Liver (tissue), 9 donors: ENCODE measurements around the gene AFF4. TPM values are rescaled to one million over a fixed set of nuclear protein-coding genes. Genes with fewer than 3 reads are reported as not detected.
A peak's percentile ranks its signal among the peaks of the same experiment; 100 is the strongest.

ENCODE experiments used
- DNase-seq: peaks from one replicate; pipeline ENCODE4 v3.0.0-alpha.2; 2017; ENCODE audit warnings: low spot score
- H3K27ac ChIP-seq, 2 donors: one replicate each; pipeline ENCODE4 v1.7.0; 2013; ENCODE audit warnings: inconsistent platforms in 2 of 2, low read length in 2 of 2, control low read depth in 1 of 2, low read depth in 1 of 2, mild to moderate bottlenecking in 1 of 2
- H3K27me3 ChIP-seq, 4 donors: one replicate each; pipeline versions ENCODE4 v1.6.1 to v1.7.0; 2013; ENCODE audit warnings: low read length in 3 of 4, inconsistent platforms in 1 of 4, mild to moderate bottlenecking in 1 of 4, moderate library complexity in 1 of 4; ENCODE audit not compliant: control insufficient read depth in 4 of 4, insufficient read depth in 4 of 4
- H3K36me3 ChIP-seq, 4 donors: one replicate each; pipeline versions ENCODE4 v1.6.1 to v1.7.0; 2013; ENCODE audit warnings: low read length in 3 of 4, mild to moderate bottlenecking in 3 of 4, low read depth in 1 of 4, moderate library complexity in 1 of 4; ENCODE audit not compliant: control insufficient read depth in 4 of 4, insufficient read depth in 3 of 4
- H3K4me1 ChIP-seq, 4 donors: one replicate each; pipeline versions ENCODE4 v1.6.1 to v1.7.0; 2013; ENCODE audit warnings: low read length in 3 of 4, mild to moderate bottlenecking in 3 of 4, moderate library complexity in 1 of 4; ENCODE audit not compliant: control insufficient read depth in 4 of 4, insufficient read depth in 4 of 4
- H3K4me3 ChIP-seq, 3 donors: one replicate each; pipeline versions ENCODE4 v1.6.1 to v1.7.0; 2013; ENCODE audit warnings: low read length in 3 of 3, control low read depth in 1 of 3, low read depth in 1 of 3, mild to moderate bottlenecking in 1 of 3
- H3K9ac ChIP-seq, 2 donors: one replicate each; pipeline ENCODE4 v1.7.0; 2013; ENCODE audit warnings: low read length in 2 of 2, mild to moderate bottlenecking in 2 of 2, moderate library complexity in 2 of 2, control low read depth in 1 of 2, low read depth in 1 of 2
- H3K9me3 ChIP-seq, 4 donors: one replicate each; pipeline versions ENCODE4 v1.6.1 to v1.7.0; 2013; ENCODE audit warnings: low read length in 3 of 4; ENCODE audit not compliant: control insufficient read depth in 4 of 4
- EGR1 ChIP-seq, 2 donors: IDR thresholded peaks; 2 replicates each; pipeline ENCODE4 v1.6.1; 2016 to 2018; ENCODE audit warnings: antibody characterized with exemption in 2 of 2, low read depth in 2 of 2
- FOXA1 ChIP-seq: IDR thresholded peaks from 2 replicates; pipeline ENCODE4 v1.6.1; 2016; ENCODE audit warnings: antibody characterized with exemption
- FOXA2 ChIP-seq: IDR thresholded peaks from 2 replicates; pipeline ENCODE4 v1.6.1; 2016; ENCODE audit warnings: antibody characterized with exemption
- GABPA ChIP-seq, 2 donors: IDR thresholded peaks in 1 of 2; conservative IDR thresholded peaks in 1 of 2; 2 replicates each; pipeline ENCODE4 v1.6.1; 2016; ENCODE audit warnings: antibody characterized with exemption in 2 of 2, mild to moderate bottlenecking in 1 of 2, moderate library complexity in 1 of 2
- HNF4A ChIP-seq, 2 donors: conservative IDR thresholded peaks; 2 replicates each; pipeline ENCODE4 v1.6.1; 2016; ENCODE audit warnings: antibody characterized with exemption in 2 of 2, mild to moderate bottlenecking in 2 of 2
- HNF4G ChIP-seq: IDR thresholded peaks from 2 replicates; pipeline ENCODE4 v1.6.1; 2016; ENCODE audit warnings: antibody characterized with exemption
- NR2F2 ChIP-seq: IDR thresholded peaks from 2 replicates; pipeline ENCODE4 v1.6.1; 2016; ENCODE audit warnings: antibody characterized with exemption
- RAD21 ChIP-seq, 2 donors: IDR thresholded peaks; 2 replicates each; pipeline ENCODE4 v1.6.1; 2016; ENCODE audit warnings: antibody characterized with exemption in 2 of 2, mild to moderate bottlenecking in 2 of 2
- RXRA ChIP-seq, 2 donors: IDR thresholded peaks; 2 replicates each; pipeline ENCODE4 v1.6.1; 2017 to 2018; ENCODE audit warnings: antibody characterized with exemption in 2 of 2, mild to moderate bottlenecking in 1 of 2
- SP1 ChIP-seq: IDR thresholded peaks from 2 replicates; pipeline ENCODE4 v1.6.1; 2018; ENCODE audit warnings: antibody characterized with exemption, mild to moderate bottlenecking
- WGBS: extraction: QIAGEN DNeasy Blood & Tissue Kit; methylation state at CpG from one replicate; pipeline ENCODE4 v1.1.7; 2013; 5-methylcytosine and 5-hydroxymethylcytosine counted together
- polyA plus RNA-seq, 2 donors: library from polyadenylated mRNA; stranded (reverse) in 1 of 2; unstranded in 1 of 2; fragments of 200-250 nt in 1 of 2; fragments of >200 nt in 1 of 2; fragmentation: Nextera tagmentation in 1 of 2; extraction: Ambion mirVana in 1 of 2; gene quantifications; one replicate each; pipeline versions ENCODE4 v1.2.1 to v1.2.3, GENCODE V29; 2013 to 2015
- total RNA-seq, 2 donors: library from RNA; depleted of rRNA; stranded (reverse); fragments of >200 nt; gene quantifications; one replicate each; pipeline ENCODE4 v1.2.3, GENCODE V29; 2014
- TF ChIP-seq, protein P1 (sequence below): IDR thresholded peaks from 2 replicates; pipeline ENCODE4 v1.6.1; 2016; ENCODE audit warnings: antibody characterized with exemption
- TF ChIP-seq, protein P2 (sequence below): IDR thresholded peaks from 2 replicates; pipeline ENCODE4 v1.6.1; 2016; ENCODE audit warnings: antibody characterized with exemption, mild to moderate bottlenecking
- TF ChIP-seq, protein P3 (sequence below): IDR thresholded peaks from 2 replicates; pipeline ENCODE4 v1.6.1; 2016; ENCODE audit warnings: antibody characterized with exemption
- donor health status: healthy.
- donor health status: healthy.
- donor health status: healthy.
- donor health status: healthy.
- donor health status: healthy.

AFF4 gene
- total and polyA plus RNA-seq, 4 donors, result 5.5 to 19.1 (median 16.9) TPM

DNA sequence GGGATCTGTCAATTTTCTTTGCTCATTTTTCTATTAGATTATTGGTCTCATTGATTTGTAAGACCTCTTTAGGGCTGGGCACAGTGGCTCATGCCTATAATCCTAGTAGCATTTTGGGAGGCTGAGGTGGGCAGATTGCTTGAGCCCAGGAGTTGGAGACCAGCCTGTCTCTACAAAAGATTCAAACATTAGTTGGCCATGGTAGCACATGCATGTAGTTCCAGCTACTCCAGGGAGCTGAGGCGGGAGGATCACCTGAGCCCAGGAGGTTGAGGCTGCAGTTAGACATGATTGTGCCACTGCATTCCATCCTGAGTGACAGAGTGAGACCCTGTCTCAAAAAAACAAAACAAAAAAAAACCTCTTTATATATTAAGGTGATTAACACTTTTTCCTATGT lies 126.6 kb downstream of the AFF4 start:
- 66% methylated on average over 1 of the region's 1 CpG for WGBS
- Histone ChIP-seq H3K4me1 (peaks cover 6 to 42% (median 15%) of the 10 kb centered on the region in 4 donors), H3K9me3 (no peaks in the 10 kb centered on the region), H3K27me3 (no peaks in the 10 kb centered on the region), H3K4me3 (no peak overlapping the region), H3K36me3 (no peaks in the 10 kb centered on the region), H3K9ac (peak overlapping the region in 1 of 2 donors; percentile 45), H3K27ac (peak overlapping the region; percentile 91 to 98)
- TF ChIP-seq GABPA (IDR thresholded peaks at IDR 0.05 in 1 of 2, conservative IDR thresholded peaks at IDR 0.05 in 1 of 2), result no peak
- TF ChIP-seq HNF4G, result no peak
- TF ChIP-seq FOXA1, result no peak
- TF ChIP-seq, protein P1, sequence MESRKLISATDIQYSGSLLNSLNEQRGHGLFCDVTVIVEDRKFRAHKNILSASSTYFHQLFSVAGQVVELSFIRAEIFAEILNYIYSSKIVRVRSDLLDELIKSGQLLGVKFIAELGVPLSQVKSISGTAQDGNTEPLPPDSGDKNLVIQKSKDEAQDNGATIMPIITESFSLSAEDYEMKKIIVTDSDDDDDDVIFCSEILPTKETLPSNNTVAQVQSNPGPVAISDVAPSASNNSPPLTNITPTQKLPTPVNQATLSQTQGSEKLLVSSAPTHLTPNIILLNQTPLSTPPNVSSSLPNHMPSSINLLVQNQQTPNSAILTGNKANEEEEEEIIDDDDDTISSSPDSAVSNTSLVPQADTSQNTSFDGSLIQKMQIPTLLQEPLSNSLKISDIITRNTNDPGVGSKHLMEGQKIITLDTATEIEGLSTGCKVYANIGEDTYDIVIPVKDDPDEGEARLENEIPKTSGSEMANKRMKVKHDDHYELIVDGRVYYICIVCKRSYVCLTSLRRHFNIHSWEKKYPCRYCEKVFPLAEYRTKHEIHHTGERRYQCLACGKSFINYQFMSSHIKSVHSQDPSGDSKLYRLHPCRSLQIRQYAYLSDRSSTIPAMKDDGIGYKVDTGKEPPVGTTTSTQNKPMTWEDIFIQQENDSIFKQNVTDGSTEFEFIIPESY, result no peak
- no peak for TF ChIP-seq FOXA2
- DNase-seq, result no peak

DNA sequence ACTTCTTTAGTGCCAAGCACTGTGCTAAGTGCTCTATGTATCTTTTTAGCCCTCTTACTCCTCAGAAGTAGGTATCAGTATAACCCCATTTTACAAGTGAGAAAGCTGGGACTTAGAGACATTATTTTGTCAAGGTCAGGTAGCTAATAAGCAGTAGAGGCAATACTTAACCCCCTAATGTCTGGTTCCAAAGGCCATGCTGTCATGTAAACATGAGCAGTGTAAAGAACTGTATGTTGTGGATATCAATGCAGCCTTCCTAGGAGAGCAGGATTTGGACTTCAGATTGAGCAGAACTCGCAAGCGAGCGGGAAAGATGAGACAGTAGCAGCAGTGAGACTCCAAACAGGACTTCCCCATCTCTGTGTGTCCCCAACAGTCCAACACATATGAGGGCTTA lies 129.4 kb downstream of the AFF4 start:
- H3K27ac ChIP-seq, result no peak overlapping the region
- no peak overlapping the region for H3K4me3 ChIP-seq
- peaks cover 2 to 32% (median 9%) of the 10 kb centered on the region in 4 donors for H3K4me1 ChIP-seq
- no peaks in the 10 kb centered on the region for H3K9me3 ChIP-seq
- DNase-seq, result no peak
- no peaks in the 10 kb centered on the region for H3K27me3 ChIP-seq
- no peak for TF ChIP-seq SP1
- TF ChIP-seq EGR1 (IDR thresholded peaks at IDR 0.05; ENCODE audit: low read depth in 2 of 2), result no peak
- TF ChIP-seq, protein P1, result no peak
- TF ChIP-seq RXRA (IDR thresholded peaks at IDR 0.05), result no peak
- TF ChIP-seq RAD21 (IDR thresholded peaks at IDR 0.05), result no peak
- no peak for TF ChIP-seq GABPA (IDR thresholded peaks at IDR 0.05 in 1 of 2, conservative IDR thresholded peaks at IDR 0.05 in 1 of 2)
- no peak for TF ChIP-seq HNF4A (conservative IDR thresholded peaks at IDR 0.05)
- TF ChIP-seq, protein P2, sequence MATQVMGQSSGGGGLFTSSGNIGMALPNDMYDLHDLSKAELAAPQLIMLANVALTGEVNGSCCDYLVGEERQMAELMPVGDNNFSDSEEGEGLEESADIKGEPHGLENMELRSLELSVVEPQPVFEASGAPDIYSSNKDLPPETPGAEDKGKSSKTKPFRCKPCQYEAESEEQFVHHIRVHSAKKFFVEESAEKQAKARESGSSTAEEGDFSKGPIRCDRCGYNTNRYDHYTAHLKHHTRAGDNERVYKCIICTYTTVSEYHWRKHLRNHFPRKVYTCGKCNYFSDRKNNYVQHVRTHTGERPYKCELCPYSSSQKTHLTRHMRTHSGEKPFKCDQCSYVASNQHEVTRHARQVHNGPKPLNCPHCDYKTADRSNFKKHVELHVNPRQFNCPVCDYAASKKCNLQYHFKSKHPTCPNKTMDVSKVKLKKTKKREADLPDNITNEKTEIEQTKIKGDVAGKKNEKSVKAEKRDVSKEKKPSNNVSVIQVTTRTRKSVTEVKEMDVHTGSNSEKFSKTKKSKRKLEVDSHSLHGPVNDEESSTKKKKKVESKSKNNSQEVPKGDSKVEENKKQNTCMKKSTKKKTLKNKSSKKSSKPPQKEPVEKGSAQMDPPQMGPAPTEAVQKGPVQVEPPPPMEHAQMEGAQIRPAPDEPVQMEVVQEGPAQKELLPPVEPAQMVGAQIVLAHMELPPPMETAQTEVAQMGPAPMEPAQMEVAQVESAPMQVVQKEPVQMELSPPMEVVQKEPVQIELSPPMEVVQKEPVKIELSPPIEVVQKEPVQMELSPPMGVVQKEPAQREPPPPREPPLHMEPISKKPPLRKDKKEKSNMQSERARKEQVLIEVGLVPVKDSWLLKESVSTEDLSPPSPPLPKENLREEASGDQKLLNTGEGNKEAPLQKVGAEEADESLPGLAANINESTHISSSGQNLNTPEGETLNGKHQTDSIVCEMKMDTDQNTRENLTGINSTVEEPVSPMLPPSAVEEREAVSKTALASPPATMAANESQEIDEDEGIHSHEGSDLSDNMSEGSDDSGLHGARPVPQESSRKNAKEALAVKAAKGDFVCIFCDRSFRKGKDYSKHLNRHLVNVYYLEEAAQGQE, result no peak
- no peak for TF ChIP-seq FOXA1
- no peak for TF ChIP-seq NR2F2
- TF ChIP-seq, protein P3, sequence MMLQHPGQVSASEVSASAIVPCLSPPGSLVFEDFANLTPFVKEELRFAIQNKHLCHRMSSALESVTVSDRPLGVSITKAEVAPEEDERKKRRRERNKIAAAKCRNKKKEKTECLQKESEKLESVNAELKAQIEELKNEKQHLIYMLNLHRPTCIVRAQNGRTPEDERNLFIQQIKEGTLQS, result no peak
- WGBS, result 99% methylated on average over 3 of the region's 3 CpGs
- no peaks in the 10 kb centered on the region for H3K36me3 ChIP-seq
- H3K9ac ChIP-seq, result no peak overlapping the region
